ENCODE measurements around the gene SMIM20.
"Not testable (repeated sequence)": the region's sequence is repeated elsewhere in the genome, so short reads cannot be mapped to it uniquely, and the experiment has no call there.

Gene SMIM20

DNA sequence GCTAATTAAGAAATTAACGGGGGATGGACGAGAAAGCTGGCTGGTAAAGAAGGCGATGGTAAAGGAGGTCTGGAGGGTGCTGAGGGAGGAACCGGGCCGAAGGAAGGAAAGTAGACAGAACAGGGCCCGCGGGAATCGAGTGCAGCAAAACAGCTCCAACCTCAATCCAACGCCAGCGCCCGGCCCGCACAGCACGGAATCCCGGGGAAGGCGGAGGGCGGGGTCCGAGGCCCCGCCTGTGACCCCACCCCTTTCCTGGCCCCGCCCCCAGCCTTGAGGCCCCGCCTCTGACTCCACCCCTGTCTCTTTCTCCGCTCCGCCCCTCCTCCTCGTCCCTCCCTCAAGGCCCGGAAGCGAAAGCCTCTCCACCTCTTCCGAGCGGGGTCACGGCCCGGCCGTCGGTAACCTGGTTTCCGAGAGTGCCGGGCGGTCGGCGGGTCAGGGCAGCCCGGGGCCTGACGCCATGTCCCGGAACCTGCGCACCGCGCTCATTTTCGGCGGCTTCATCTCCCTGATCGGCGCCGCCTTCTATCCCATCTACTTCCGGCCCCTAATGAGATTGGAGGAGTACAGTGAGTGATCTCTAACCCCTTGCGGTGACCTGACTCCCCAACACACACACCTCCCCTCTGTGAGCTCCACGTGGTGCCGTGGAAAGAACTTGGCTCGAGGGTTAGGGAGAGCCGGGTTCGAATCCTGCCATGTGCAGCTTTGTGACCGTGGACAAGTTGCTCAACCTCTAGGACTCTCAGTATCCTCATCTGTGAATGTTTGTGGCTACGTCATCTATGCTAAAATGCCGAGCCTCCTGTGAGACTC is at the start of gene SMIM20:
Gene SMIM20 (plus strand): TSS at position 370 of the 819 bp plus-strand sequence. CDS start 94 bp downstream, at position 464.
- peak; percentile 87 for DNase-seq

- peak; percentile 52 for DNase-seq
Measured at GRCh38 chr4:25865586-25865985, 48.4 kb upstream of the SMIM20 start.

GRCh38 chr4:25866401-25866800 is 47.6 kb upstream of the SMIM20 start:
- DNase-seq: not testable (repeated sequence)

- no peak for DNase-seq
Measured at GRCh38 chr4:25867781-25868294, 46.2 kb upstream of the SMIM20 start.

DNA sequence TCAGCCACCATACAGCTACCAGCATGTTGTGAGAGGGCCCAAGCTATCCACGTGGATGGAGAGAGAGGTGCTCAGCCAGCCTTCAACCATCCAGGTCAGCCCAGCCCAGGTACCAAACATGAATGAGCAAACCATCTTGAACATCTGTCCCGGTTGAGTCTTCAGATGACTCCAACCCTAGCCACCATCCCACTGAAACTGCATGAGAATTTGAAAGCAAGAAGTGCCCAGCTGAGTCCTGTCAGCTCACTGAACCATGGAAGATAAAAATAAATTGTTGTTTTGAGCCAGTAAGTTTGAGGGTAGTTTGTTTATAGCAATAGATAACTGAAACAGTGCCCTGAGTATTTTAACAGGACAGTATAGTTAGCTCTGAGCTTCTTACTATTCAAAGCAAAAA is 43.9 kb upstream of the SMIM20 start:
- no peak for DNase-seq

GRCh38 chr4:25872851-25873631 is 41.0 kb upstream of the SMIM20 start:
- DNase-seq: no peak

DNA sequence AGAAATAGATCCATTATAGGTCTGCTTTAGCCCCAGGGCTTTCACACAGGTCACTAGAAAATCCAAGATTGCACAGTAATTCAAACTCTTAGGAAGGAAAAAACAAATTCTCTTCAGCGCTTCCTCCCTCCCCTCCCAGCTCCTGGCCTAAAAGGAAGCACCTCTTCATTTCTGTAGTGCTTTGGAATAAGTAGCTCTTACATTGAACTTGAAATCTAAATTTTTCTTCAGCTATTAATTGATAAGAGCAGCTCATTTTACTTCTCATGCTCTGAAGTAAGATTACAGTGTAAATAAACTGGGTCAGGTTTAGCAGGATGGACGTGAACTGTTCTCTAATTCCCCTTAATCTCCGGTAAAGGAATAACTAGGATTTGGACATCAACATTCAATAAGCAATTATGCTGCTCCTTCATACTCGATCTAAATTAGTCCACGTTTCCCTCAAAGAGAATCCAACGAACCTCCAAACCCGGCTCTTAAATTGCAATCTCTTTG is 40.3 kb upstream of the SMIM20 start:
- no peak for DNase-seq

DNA sequence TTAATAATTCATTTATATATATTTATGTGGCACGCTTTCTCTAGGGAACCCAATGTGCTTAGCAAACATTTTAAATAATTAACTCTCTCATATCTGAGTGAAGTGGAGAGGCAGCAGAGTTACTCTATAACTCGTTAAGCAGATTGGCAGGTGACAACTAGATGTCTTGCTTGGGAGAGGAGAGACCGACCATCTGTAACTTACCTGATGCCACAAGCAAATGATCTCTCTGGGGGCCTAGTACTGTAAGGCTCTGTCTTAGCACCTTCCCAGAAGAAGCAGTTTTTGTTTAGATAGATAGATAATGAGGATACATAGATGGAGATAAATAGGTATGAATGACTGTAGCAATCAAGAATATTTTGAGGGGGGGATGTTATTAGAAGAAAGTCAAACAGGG is 39.4 kb upstream of the SMIM20 start:
- no peak for DNase-seq

- DNase-seq: no peak
Measured at GRCh38 chr4:25875281-25875745, 38.7 kb upstream of the SMIM20 start.

DNA sequence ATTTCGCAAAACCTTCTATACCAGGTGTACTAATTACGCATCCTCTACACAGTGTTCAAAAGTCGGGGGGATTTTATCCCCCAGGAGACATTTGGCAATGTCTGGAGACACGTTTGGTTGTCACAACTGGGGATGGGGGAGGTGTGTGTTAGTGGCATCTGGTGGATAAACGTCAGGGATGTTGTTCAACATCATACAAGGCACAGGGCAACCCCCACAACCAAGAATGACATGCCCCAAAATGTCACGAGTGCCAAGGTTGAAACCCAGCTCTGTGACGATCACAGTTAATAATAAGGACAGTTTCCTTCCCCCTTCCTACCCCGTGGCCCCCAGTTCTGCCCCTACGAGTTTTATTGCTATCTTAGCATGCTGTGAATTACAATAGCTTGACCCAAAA is 35.3 kb upstream of the SMIM20 start:
- no peak for DNase-seq

- DNase-seq: no peak
Measured at GRCh38 chr4:25879091-25879584, 34.9 kb upstream of the SMIM20 start.

DNA sequence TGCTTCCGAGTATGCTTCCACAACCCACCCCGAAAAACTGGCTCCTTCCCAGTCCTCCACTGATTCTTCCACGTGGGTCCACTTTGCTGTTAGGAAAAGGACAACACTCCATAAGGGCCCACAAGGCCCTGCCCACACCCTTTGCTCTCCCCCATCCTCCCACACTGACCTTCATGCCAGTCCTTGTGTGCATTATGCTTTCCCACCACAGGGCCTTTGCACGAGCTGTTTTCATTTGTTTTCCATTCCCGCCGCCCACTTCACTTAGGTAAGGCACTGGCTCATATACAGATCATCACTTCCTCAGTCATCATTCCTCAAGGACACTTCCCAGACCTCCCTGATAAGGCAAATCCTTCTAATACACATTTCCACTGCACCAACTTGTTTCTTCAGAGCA is 34.4 kb upstream of the SMIM20 start:
- DNase-seq: no peak

GRCh38 chr4:25879991-25880651 is 33.9 kb upstream of the SMIM20 start:
- DNase-seq: no peak

DNA sequence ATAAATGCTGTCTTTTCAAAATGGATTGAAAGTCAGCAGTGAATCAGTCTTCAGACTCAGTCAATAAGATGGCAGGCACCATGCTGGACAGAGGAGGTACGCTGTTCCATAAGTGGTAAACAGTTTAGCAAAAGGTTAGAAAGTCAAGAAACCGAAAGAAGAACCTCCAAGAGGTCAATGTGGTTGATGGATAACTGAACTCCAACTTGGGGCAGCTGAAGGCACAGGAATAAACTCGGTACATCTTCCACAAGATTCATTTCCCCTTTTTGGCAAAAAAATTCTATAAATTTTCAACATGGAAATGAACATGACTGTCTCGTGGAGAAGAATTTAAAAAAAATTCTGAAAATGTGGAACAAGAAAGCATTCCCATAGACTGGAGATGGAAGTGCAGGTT is 32.8 kb upstream of the SMIM20 start:
- DNase-seq: no peak

GRCh38 chr4:25882226-25882625 is 31.8 kb upstream of the SMIM20 start:
- DNase-seq: no peak

- DNase-seq: no peak
Measured at GRCh38 chr4:25883565-25883964, 30.5 kb upstream of the SMIM20 start.

DNA sequence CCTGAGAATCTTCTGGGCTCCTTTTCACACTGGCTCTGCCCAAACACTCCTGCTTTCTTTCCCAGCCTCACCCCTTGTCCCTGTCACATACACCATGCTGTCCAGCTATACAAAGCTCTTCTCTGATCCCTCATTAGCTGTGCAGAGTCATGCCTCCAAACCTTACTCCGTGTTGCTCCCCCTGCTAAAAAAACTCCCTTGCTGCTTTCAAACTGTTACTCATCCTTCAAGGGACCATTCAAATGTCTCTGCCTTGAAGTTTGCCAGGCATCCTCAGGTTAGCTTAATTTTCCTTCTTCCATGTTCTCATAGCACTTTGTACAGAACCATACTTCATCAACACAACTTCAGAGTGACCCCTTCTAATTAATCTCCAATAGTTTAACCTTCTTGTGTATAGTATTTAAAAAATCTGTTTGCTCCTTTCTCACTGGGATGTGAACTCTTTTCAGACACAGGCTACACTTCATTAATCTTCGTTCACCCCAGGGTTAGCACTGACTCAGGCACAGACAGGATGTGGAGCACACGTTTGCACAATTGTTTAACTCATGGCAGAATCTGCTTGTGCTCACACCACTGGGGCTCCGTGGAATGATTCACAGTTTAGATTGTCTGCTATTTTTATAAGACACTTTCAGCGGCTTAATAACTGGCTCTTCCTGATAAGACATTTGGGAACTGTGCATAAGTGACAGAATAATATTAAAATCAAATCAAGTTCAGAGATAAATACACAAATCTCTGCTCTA is 29.8 kb upstream of the SMIM20 start:
- no peak for DNase-seq

DNA sequence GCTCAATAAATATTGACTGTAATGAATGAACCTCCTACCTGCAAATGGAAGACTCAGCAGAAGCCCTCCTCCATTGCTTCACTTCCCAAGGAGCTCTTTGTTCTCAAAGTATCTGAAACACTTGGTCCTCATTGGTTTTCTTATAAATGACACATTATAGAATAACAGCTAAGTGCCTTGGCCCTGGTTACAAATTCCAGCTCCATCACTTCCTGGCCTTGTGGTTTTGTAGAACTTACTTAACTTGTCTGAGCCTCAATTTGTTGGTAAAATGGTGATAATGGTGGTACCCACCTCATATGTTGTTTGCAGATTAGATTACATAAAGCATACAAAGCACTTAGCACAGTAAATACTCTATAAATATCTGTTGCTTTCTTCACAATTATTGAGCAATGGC is 25.2 kb upstream of the SMIM20 start:
- peak; percentile 14 for DNase-seq

- DNase-seq: peak; percentile 31
Measured at GRCh38 chr4:25889589-25890503, 24.2 kb upstream of the SMIM20 start.

DNA sequence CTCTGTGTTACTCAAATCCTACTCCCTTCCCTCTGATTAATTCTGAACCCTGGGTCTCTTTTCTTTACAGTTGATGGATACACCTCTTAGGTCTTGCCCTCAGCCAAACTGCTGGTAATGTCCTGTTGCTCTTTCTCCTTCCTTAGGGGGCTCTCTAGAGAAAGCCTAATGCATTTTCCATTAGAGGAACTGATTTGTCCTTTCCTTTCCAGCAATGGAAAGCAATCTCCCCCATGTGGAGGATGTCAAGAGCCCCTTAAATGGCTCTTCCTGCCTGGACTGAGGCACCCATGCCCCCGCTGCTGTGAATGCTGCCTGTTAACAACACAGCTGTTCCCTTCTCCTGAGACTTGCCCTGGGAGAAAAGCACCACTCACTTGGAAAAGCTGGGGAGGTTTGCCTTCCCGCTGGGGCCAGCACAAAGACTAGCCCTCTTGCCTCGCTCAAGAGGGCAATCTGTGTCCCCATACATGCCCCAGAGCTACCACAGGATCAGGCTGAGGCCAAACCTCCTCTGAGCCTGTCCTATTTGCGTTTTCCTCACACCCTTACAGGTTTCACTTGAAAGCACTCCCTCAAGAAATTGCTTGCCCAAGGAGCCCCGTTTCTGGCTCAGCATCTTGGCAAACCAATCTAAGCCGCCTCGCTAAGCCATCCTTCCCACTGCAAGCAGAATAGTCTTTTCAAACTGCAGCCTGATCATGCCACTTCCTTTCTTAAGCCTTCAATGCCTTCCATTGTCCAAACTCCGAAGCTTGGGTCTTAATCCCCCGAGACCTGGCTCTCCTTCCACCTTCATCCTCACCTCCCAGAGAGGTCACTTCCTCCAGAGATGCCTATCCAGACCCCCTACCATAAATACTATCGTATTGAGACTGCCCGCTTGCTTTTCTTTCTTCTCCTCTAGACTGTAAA is 23.2 kb upstream of the SMIM20 start:
- DNase-seq: no peak

Data from hematopoietic multipotent progenitor cell treated with erythropoietin and hydrocortisone succinate and interleukin-3 and kit ligand, for 8 days (in vitro differentiated cells).